Raji (cell line): Measurements from ENCODE around the gene ANKMY2.

Experiments
- POLR2A ChIP-seq: IDR thresholded peaks from 2 replicates; pipeline ENCODE4 v1.6.1; 2011; ENCODE audit warnings: low read depth, low read length, control low read depth; ENCODE audit not compliant: insufficient read depth

Gene ANKMY2

DNA sequence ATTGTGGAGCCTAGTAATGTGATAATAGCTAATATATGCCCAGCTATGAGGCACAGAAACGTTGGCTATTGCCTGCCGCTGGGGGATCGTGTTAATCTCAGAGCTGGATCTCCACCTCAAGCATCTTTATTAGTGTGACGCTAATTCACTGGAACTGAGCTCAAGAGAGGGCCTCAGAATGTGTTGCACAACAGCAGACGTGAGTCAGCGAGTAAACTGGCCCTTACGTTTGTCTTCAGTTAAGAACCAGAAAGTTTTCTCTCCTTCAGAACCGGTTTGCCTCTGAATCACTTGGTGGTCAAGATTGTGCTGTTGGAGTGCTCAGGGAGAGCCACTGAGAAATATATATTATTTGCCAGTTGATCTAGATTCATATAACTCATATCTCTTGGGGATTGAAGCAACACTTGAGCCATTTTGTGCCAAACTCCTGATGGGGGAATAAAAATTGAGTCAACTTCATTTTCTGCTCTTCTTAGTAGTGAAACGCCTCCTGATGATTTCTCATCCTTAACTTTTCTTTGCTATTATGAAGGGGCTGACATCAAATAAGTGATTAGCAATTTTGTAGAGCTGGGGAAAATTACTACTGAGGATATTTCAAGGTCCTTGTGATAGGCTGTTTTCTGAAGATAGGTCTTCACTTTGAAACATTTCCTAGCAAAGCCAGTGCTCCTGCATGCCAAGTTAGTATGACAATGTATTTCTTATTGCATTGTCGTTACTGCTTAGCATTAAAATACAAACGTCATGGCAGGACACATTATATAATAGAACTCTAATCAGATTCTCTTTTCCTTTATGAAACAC, 22.7 kb upstream of the ANKMY2 start:
- no peak for TF ChIP-seq POLR2A

DNA sequence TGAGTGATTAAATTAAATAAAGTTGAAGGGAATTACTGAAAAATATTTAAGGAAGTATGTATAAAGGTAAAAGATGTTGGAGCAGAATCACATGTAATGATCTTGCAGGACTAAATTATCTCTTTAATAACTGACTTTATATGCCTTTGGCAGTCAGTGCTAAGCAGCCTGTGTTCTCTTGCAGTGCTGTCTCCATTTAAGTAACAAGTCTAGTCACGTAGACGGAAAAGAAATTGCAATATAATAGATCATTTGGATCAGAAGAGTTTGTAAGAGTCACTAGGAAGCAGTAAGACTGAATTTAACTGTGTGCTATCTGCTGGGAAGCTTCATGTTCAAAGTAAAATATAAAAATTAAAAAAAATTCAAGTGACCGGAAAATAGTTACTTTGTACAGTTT, 21.8 kb upstream of the ANKMY2 start:
- TF ChIP-seq POLR2A, result no peak

DNA sequence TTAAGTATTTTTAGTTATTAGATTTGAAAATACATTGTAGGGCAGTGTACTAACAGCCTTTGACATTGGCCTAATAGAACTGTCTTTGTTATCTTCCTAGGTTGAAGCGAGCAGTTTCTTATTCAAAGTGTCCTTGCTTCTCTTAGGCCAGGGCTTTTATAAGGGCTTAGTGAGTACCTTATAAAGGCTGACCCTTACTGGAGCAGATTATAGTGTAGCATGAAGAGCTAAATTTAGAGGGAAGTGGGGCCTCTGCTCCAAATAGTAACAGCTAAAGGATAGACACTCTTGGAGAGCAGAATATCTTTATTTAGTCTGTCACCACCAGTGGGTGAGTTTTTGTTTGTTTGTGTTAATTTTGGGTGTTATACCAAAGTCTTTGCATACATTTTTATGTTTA, 16.4 kb upstream of the ANKMY2 start:
- no peak for TF ChIP-seq POLR2A

DNA sequence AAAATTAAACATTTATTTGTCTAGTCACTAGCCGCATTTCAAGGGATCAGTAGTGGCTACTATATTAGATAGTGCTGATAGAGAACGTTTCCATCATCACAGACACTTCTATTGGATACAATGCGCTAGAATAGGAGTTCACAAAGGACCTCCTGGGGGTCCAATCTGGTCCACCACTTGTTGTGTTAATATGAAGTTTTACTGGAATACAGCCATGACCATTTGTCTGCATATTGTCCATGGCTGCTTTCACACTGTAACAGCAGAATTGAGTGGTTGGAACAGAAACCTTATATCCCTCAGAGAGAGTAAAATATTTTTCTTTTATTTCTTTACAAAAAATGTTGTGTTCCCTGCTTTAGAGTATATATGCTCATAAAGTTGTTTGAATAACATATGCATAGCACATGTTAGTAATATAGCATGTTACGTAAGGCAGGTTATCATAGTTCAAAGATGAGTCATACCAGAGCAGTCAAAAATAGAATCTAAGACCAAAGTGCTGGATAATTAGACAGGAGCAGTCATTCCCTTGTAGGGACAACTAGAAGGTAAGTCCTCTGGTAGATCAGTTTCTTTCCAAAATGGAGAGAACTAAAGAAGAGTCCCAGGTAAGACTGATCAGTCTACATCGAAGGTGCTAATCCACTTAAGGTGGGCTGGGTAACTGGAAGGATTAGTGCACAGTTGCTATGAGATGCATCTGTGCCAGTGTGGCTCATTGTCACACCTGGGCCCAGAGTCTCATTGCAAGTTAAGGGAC, 15.3 kb upstream of the ANKMY2 start:
- TF ChIP-seq POLR2A, result no peak

DNA sequence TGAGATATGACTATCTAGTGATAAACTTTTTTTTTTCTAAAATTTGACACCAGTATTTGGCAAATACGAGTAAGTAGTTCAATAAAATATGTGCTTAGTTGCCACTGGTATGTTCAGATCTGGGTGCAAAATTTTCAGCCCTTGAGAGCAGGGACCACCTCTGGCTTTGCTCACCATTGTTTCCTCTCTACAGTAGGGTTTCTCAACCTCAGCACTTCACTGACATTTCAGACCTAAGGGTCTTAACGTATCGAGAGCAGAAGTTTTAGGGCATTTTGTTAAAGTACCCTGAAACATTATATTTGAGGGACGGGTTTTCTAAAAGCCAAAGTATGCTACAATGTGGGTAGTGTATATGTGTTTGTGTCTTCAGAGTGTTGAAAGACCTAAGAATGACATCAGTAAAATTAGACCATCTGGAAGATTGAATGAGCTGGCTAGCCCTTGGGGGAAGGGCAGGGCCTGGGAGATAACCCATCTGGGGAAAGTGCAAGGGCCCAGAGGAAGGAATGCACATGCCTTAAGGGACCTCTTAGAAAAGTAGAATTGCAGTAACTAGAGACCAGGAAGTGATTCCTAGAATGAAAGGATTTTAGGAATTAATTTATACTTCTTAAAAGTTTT, 12.2 kb upstream of the ANKMY2 start:
- no peak for TF ChIP-seq POLR2A

DNA sequence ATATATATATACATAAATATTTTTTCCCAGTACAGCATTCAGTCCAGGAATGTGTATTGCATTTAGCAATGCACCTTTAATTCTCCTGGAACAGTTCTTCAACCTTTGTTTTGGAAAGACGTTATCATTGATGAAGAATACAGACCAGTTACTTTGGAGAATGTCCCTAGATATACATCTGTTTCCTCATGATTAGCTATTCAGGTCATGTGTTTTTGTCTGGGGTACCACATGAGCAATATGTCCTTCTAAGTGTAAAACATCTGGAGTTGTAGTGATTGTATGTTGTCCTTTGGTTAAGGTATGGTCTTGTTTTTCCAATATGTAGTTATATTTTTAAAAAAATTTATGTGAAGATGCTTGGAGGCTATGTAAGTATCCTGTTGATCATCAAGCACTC, 10.6 kb upstream of the ANKMY2 start:
- no peak for TF ChIP-seq POLR2A

DNA sequence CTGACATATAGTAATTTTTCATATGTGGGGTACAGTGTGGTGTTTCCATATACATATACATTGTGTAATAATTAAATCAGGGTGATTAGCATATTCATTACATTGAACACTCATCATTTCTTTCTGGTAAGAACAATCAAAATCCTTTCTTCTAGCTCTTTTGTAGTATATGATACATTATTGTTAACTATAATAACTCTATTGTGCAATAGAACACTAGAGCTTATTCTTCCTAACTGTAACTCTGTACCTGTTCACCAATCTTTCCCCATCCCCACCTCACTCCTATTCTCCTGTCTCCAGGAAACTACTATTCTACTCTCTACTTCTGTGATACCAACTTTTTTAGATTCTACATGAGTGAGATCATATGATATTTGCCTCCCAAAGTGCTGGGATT, 9.8 kb upstream of the ANKMY2 start:
- TF ChIP-seq POLR2A, result no peak

DNA sequence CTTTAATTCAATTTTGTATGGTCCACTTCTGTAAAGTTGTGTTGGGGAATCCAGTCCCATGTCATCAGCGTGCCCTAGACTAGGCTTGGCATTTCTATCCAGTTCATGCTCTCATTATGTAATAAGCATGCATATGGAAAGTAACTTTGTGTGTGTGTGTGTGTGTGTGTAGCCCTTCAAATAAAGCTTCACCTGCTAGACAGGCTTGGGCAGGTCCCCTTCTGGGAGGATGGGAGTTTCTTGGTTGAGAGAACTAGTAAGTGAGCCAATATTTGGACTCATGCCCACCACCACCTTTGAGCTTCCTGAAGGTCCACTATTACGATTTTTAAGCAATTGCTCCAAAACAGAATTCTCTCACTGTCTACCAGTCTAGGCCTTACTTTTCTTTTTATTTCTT, 7.3 kb upstream of the ANKMY2 start:
- TF ChIP-seq POLR2A, result no peak

DNA sequence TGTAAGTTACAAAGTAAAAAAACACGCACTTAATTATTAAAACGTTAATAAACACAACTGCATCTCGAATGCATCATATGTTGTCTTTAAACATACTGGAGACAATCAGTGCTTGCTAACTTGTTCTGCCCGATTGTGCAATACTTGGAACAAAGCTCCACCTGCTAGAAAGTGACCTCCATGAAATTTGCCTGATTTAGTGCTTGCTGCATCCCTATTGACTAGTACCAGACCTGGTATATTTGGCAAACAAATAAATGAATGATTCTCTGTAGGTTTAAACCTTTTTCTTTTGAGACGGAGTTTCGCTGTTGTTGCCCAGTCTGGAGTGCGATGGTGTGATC, 6.7 kb upstream of the ANKMY2 start:
- TF ChIP-seq POLR2A, result no peak

DNA sequence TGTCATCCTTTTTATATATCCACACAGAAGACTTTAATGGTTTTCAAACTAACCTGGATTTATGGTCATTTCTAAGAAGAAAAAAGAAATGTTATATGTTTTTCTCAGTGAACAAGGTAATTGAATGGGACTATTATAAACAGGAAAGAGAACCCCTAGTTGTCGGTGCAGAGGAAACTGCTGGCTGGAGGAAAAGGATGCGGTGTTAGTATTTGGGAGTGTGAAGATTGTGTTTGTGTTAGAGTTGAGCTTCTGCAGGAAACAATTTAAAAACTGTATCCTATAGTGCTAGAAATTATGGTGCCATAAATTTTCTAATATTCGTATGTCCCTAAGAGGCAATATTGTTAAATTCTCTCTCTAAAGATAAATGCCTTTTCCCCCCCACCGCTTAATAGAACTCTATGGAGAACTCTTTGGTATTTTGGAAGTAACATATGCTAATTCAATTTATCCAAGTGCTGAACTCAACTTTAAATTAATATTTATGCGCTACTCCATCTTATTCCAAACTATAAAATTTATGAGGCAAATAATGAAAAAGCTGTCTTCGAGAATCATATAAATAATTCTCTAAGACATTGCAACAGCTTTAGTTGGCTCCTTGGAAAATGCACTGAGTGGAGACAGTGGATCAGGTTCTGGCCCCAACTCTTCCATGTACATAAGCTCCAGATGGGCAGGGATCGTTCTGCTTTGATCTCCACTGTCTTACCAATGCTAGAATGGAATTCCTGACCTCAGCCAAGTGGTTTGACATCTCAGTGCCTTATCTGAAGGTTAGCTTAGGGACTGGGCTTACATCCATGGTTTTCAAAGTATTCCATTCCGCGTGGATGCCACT, 6.1 kb upstream of the ANKMY2 start:
- TF ChIP-seq POLR2A, result no peak

DNA sequence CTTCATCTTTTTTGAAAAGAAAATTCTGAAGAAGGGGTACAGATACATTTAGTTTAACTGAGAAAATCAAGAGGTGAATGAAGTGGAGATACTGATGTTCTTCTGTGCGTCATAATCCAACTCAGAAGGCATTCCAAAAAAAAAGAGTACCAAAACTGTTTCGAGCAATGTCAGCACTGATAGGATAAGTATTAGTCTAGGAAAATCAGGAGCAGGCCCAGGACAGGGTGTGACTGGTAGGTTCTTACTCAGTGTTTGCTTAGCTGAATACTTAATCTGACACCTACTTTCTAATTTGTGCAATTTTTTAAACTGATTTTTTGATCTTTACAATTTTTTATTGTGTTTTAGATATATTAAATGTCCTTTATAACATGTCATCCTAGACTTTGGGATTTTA, 4.7 kb upstream of the ANKMY2 start:
- no peak for TF ChIP-seq POLR2A

DNA sequence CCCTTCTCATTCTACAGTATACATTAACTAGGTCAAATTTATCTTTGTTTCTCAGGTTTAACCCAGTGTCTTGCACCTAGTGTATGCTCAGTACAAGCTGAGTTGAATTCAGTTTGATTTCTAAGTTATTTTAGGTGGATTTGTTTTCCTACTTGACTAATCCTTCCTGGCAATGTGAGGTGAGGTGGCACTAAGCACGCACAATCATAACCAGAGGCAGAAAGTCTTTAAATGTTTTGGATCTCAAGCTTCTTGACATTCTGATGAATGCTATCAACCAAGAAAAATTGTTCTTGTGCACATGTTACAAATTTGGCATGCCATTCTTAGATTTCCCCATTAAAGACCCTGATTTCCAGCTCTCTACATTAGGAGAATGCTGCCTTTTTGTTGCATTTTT, 3.6 kb upstream of the ANKMY2 start:
- TF ChIP-seq POLR2A, result no peak

DNA sequence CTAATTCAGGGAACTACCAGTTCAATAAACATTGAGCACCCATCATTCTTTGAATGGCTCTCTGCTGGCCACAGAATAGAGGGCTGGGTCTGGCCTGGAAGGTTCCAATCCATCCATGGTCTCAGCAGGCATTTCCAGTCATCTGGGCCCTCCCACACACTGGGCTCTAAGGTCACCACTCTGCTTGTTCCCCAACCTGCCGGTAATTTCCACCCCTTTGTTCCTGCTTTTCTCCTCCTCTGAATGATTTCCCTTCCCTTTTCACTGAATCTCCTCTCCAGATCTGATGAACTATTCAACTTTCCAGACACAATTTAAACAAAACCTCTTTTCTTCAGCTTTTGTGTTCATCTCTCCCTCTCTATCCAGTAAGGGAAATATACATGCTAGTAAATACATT, 3.0 kb upstream of the ANKMY2 start:
- no peak for TF ChIP-seq POLR2A

DNA sequence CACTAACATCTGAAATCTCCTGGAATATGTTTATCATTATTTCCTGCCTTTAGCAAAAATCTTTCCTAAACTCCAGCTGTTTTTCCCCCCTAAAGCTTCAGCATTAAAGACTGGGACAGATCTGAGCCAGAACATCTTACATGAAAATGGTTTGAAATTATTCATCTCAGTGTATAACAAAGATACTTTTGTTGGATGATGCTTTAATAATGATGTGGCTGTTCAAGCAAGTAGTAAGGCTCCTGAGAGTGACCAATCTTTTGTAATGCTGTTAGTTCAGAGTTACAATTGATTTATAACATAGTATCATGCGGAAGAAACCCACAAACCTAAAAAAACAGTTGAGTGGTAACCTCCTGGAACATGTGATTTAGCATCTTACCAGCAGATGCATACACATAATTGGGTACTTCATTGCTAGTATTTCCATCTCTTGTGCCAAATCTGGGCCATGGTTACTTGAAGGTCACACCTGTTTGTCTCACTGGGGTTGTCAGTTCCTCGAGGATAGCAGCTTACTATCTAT, 1.9 kb upstream of the ANKMY2 start:
- no peak for TF ChIP-seq POLR2A

DNA sequence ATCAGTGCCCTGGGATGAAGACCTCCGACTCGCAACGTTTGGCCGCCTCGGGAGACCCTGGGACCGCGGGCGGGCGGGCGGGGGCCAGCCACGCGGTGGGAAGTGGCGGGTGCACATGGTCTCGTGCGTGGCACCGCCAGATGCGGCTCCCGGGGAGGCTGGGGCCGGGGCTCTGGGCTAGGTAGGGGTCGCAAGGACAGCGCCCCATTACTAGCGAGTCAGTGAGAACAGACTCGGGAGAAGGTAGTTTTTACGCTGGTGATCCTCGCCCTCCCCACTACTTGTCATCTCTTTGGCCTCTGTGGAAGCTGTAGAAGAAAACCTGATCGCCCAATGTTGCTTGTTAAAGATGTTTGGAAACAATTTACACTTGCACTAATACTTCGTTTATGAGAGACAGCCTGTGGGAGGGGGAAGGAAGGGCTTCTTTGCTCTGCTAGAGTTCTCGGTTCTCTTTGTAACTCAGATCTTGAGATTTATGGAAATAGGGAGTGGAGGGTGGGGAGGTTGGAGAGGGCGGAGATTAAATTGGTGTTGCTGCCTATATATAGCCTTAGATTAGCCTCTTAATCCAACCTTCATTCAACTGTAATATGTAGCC, 1.0 kb upstream of the ANKMY2 start:
- no peak; the same call in 1 of the 2 replicates for TF ChIP-seq POLR2A
